GM23248 (cell line): ENCODE measurements around the gene KRTAP5-1.
A peak's percentile ranks its signal among the peaks of the same experiment; 100 is the strongest.

ENCODE experiments used
- EZH2 ChIP-seq: fragments of 200-600 bp; sonication (generic); IDR thresholded peaks from 2 replicates; pipeline ENCODE4 v1.6.1; 2018; ENCODE audit warnings: antibody characterized with exemption, mild to moderate bottlenecking; ENCODE audit not compliant: insufficient read depth, poor library complexity, severe bottlenecking
- EZH2phosphoT487 ChIP-seq: fragments of 200-600 bp; sonication (generic); IDR thresholded peaks from 2 replicates; pipeline ENCODE4 v1.6.1; 2018; ENCODE audit warnings: antibody characterized with exemption, moderate library complexity, mild to moderate bottlenecking, low read depth; ENCODE audit not compliant: insufficient read depth

- peak; percentile 97 for TF ChIP-seq EZH2
- TF ChIP-seq EZH2phosphoT487: 0 out of 2 replicates have a peak, but pooled peaks have one; percentile 53
Measured at GRCh38 chr11:1572197-1573076, 12.6 kb downstream of the KRTAP5-1 start, which contains the start of gene DUSP8.
